ENCODE results near the gene DNALI1.
A peak's percentile ranks its signal among the peaks of the same experiment; 100 is the strongest.
"Not testable (repeated sequence)": the region's sequence is repeated elsewhere in the genome, so short reads cannot be mapped to it uniquely, and the experiment has no call there.

The DNALI1 gene

DNA sequence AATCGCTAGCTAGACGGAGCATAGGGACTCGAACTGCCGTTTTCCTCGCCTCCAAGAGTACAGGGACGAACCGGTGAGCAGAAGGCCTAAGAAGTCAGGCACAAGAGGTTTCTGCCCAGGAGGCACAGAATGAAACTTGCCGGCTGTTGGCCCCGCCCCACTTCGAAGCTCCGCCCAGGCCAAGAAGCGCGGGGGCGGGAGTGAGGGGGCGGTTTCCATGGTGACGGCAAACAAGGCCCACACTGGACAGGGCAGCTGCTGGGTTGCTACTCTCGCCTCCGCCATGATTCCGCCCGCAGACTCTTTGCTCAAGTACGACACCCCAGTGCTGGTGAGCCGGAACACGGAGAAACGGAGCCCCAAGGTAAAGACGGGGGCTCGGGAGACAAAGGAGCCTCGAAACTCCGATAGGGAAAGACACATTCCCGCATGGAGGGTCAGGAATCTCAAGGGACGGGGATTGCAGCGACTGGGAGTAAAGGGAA, at the start of gene DNALI1:
Gene DNALI1, plus strand, starts transcription at position 229 of the 485 bp plus-strand sequence. Its CDS starts 55 bp downstream, at position 284.
- Histone ChIP-seq H3K9me3 (ENCODE audit: low read length) (no peaks in the 10 kb centered on the region), H3K4me1 (ENCODE audit: insufficient read depth, low read length) (peaks cover 25% of the 10 kb centered on the region), H3K4me3 (ENCODE audit: low read length) (peak within 1 kb of the TSS; percentile 71), H3K36me3 (ENCODE audit: insufficient read depth, low read length) (peaks cover 23% of the 10 kb centered on the region), H3K27me3 (ENCODE audit: insufficient read depth, low read length) (no peaks in the 10 kb centered on the region), H2AFZ (ENCODE audit: low read depth, low read length) (peak within 1 kb of the TSS; percentile 50)

DNA sequence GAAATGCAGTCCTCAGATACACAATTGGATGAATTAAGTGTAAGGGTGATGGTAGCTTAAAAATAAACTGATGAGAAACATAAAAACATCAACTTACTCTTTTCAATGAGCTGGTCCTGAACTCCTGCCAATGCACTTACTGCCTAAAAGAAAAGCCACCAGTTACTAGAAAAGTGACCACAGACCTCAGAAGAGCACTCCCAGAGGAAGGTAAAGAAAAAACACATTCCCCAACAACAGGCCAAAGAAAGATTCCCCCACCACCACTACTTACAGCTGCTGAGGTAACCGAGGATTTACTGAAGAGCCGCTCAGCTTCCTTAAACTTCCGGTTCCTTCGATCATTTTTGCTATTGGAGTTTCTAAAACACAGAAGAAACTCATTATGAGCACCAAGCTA, 47.6 kb upstream of the DNALI1 start:
- Histone ChIP-seq H3K4me3 (ENCODE audit: low read length) (no peak overlapping the region), H3K4me1 (ENCODE audit: insufficient read depth, low read length) (peaks cover 9% of the 10 kb centered on the region), H3K9me3 (ENCODE audit: low read length) (no peaks in the 10 kb centered on the region), H3K36me3 (ENCODE audit: insufficient read depth, low read length) (peaks cover 56% of the 10 kb centered on the region), H3K27me3 (ENCODE audit: insufficient read depth, low read length) (no peaks in the 10 kb centered on the region), H2AFZ (ENCODE audit: low read depth, low read length) (no peak overlapping the region)

DNA sequence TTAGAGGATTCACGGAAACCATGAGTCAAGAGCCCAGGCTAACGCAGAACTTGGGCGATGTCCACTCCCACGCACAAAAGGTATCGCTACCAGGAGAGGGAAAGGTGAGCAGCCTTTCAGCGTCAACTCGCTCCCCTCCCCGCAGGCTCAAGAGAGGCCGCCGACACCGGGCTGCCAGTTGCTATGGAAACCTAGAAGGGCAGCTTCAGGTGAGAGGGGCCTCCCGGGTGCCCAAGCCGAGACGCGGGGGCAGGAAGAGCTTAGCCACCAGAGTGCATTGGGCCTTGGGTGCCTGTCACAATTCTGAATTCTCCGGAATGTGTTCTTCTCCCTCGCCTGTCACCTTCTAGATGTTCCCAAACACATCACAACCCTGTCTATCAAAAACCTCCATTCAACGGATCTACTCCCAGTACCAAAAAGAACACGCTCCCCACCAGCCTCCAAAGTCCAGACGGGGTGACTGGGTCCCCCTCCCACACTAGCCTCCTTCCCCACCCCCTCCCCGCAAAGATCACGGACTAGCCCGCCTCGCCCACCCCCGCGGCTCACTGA, 42.9 kb upstream of the DNALI1 start:
- H2AFZ ChIP-seq (ENCODE audit: low read depth, low read length), result peak overlapping the region; percentile 69
- H3K9me3 ChIP-seq (ENCODE audit: low read length), result no peaks in the 10 kb centered on the region
- H3K36me3 ChIP-seq (ENCODE audit: insufficient read depth, low read length), result peaks cover 25% of the 10 kb centered on the region
- peak overlapping the region; percentile 56 for H3K4me3 ChIP-seq (ENCODE audit: low read length)
- H3K27me3 ChIP-seq (ENCODE audit: insufficient read depth, low read length), result no peaks in the 10 kb centered on the region
- peaks cover 16% of the 10 kb centered on the region for H3K4me1 ChIP-seq (ENCODE audit: insufficient read depth, low read length)

DNA sequence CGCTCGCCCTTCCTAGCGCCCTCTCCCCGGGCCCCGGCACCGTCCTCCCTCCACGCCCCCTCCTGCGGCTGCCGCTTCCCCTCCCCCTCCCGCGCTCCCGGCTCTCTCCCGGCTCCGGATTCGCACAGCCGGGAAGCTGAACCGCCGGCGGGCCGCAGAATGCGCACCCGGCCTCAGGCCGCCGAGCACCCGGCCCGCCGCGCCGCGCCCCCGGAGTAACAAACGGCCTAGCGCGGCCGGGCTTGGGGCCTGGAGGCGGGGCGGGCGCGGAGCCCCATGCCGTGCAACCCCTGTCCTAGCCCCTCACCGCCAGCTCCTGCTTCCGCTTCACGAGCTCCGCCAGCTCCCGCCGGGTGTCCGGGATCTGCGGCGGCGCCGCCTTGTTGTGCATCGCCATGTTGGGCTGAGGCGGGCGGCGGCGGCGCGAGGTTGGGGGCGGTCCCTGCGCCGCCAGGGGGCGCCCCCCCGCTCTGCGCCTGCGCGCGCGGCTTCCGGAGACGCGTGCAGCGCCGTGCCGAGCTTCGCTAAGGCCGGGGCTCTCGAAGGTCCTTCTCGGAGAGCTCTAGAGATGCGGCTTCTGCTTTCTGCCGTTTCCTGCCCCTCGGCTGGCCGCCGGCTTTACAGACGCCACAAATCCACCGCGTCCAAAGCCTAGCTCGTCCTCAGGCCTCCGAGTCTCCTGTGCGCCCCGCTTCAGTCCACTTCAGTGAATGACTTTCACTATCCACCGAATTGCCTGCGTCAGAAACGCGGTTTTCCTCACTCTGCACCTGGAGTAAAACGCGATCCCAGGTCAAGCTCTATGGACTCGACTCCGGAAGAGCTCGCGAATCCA, 42.2 kb upstream of the DNALI1 start, which contains the start of gene MEAF6:
Gene MEAF6, minus strand, starts transcription at position 417 of the 835 bp plus-strand sequence. Its CDS starts 20 bp downstream, at position 397.
- H2AFZ ChIP-seq (ENCODE audit: low read depth, low read length), result peak within 1 kb of the TSS; percentile 69
- no peaks in the 10 kb centered on the region for H3K27me3 ChIP-seq (ENCODE audit: insufficient read depth, low read length)
- peaks cover 19% of the 10 kb centered on the region for H3K36me3 ChIP-seq (ENCODE audit: insufficient read depth, low read length)
- no peaks in the 10 kb centered on the region for H3K9me3 ChIP-seq (ENCODE audit: low read length)
- H3K4me1 ChIP-seq (ENCODE audit: insufficient read depth, low read length), result peaks cover 16% of the 10 kb centered on the region
- peak within 1 kb of the TSS; percentile 56 for H3K4me3 ChIP-seq (ENCODE audit: low read length)

- Histone ChIP-seq H3K4me3 (ENCODE audit: low read length) (peak overlapping the region; percentile 56), H3K9me3 (ENCODE audit: low read length) (no peaks in the 10 kb centered on the region), H3K36me3 (ENCODE audit: insufficient read depth, low read length) (peaks cover 19% of the 10 kb centered on the region), H3K4me1 (ENCODE audit: insufficient read depth, low read length) (peaks cover 16% of the 10 kb centered on the region), H3K27me3 (ENCODE audit: insufficient read depth, low read length) (no peaks in the 10 kb centered on the region), H2AFZ (ENCODE audit: low read depth, low read length) (peak overlapping the region; percentile 69)
These were observed 41.3 kb upstream of the DNALI1 start for GRCh38 chr1:37515185-37516034.

GRCh38 chr1:37517569-37517968, 39.2 kb upstream of the DNALI1 start:
- Histone ChIP-seq H2AFZ (ENCODE audit: low read depth, low read length) (no peak overlapping the region), H3K4me1 (ENCODE audit: insufficient read depth, low read length) (peaks cover 16% of the 10 kb centered on the region), H3K9me3 (ENCODE audit: low read length) (no peaks in the 10 kb centered on the region), H3K27me3 (ENCODE audit: insufficient read depth, low read length) (no peaks in the 10 kb centered on the region), H3K4me3 (ENCODE audit: low read length) (no peak overlapping the region), H3K36me3 (ENCODE audit: insufficient read depth, low read length) (peaks cover 7% of the 10 kb centered on the region)

GRCh38 chr1:37518241-37518640, 38.5 kb upstream of the DNALI1 start:
- H3K4me3 ChIP-seq (ENCODE audit: low read length); H3K36me3 ChIP-seq (ENCODE audit: insufficient read depth, low read length); H2AFZ ChIP-seq (ENCODE audit: low read depth, low read length); H3K27me3 ChIP-seq (ENCODE audit: insufficient read depth, low read length); H3K9me3 ChIP-seq (ENCODE audit: low read length): not testable (repeated sequence)
- peaks cover 13% of the 10 kb centered on the region for H3K4me1 ChIP-seq (ENCODE audit: insufficient read depth, low read length)

DNA sequence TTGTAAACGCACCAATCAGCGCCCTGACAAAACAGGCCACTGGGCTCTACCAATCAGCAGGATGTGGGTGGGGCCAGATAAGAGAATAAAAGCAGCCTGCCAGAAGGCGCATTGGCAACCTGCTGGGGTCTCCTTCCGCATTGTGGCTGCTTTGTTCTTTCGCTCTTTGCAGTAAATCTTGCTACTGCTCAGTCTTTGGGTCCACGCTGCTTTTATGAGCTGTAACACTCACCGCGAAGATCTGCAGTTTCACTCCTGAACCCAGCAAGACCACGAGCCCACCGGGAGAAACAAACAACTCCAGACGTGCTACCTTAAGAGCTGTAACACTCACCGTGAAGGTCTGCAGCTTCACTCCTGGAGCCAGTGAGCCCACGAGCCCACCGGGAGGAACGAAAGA, 37.8 kb upstream of the DNALI1 start:
- not testable (repeated sequence) for H3K4me3 ChIP-seq (ENCODE audit: low read length); H3K9me3 ChIP-seq (ENCODE audit: low read length); H3K4me1 ChIP-seq (ENCODE audit: insufficient read depth, low read length); H3K27me3 ChIP-seq (ENCODE audit: insufficient read depth, low read length); H2AFZ ChIP-seq (ENCODE audit: low read depth, low read length); H3K36me3 ChIP-seq (ENCODE audit: insufficient read depth, low read length)

DNA sequence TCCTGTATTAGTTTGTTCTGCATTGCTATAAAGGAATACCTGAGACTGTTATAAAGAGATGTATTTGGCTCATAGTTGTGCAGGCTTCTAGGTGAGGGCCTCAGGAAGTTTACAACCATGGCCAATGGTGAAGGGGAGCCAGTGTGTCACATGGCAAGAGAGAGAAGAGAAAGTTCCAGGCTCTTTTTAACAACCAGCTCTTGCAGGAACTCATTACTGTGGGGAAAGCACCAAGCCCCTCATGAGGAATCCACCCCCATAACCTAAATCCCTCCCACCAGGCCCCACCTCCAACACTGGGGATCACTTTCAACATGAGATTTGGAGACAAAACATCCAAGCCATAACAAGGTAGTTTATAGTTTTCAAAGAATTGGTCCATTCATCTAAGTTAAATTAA, 37.1 kb upstream of the DNALI1 start:
- no peaks in the 10 kb centered on the region for H3K27me3 ChIP-seq (ENCODE audit: insufficient read depth, low read length)
- H3K36me3 ChIP-seq (ENCODE audit: insufficient read depth, low read length), result no peaks in the 10 kb centered on the region
- H3K4me3 ChIP-seq (ENCODE audit: low read length), result no peak overlapping the region
- H2AFZ ChIP-seq (ENCODE audit: low read depth, low read length), result no peak overlapping the region
- no peaks in the 10 kb centered on the region for H3K9me3 ChIP-seq (ENCODE audit: low read length)
- H3K4me1 ChIP-seq (ENCODE audit: insufficient read depth, low read length), result peaks cover 7% of the 10 kb centered on the region

- not testable (repeated sequence) for H3K4me1 ChIP-seq (ENCODE audit: insufficient read depth, low read length); H3K9me3 ChIP-seq (ENCODE audit: low read length); H2AFZ ChIP-seq (ENCODE audit: low read depth, low read length); H3K36me3 ChIP-seq (ENCODE audit: insufficient read depth, low read length); H3K27me3 ChIP-seq (ENCODE audit: insufficient read depth, low read length); H3K4me3 ChIP-seq (ENCODE audit: low read length)
These were observed 26.9 kb upstream of the DNALI1 start for GRCh38 chr1:37529888-37530287.

- H3K36me3 ChIP-seq (ENCODE audit: insufficient read depth, low read length), result peaks cover 17% of the 10 kb centered on the region
- not testable (repeated sequence) for H3K4me1 ChIP-seq (ENCODE audit: insufficient read depth, low read length); H3K27me3 ChIP-seq (ENCODE audit: insufficient read depth, low read length); H3K9me3 ChIP-seq (ENCODE audit: low read length); H2AFZ ChIP-seq (ENCODE audit: low read depth, low read length); H3K4me3 ChIP-seq (ENCODE audit: low read length)
These were observed 24.2 kb upstream of the DNALI1 start for GRCh38 chr1:37532418-37533156.

GRCh38 chr1:37533317-37534093, 23.2 kb upstream of the DNALI1 start:
- H3K36me3 ChIP-seq (ENCODE audit: insufficient read depth, low read length), result peaks cover 21% of the 10 kb centered on the region
- H2AFZ ChIP-seq (ENCODE audit: low read depth, low read length), result no peak overlapping the region
- H3K27me3 ChIP-seq (ENCODE audit: insufficient read depth, low read length), result no peaks in the 10 kb centered on the region
- H3K9me3 ChIP-seq (ENCODE audit: low read length), result no peaks in the 10 kb centered on the region
- no peak overlapping the region for H3K4me3 ChIP-seq (ENCODE audit: low read length)
- no peaks in the 10 kb centered on the region for H3K4me1 ChIP-seq (ENCODE audit: insufficient read depth, low read length)

All from neuron (in vitro differentiated cells).